Skeletal muscle cell (primary cell): ENCODE measurements around the gene DPP6.

Experiments
- DNase-seq: peaks from one replicate; pipeline ENCODE4 v3.0.0-alpha.2; 2010; ENCODE audit warnings: low read depth
- H3K4me3 ChIP-seq: 2 replicates; pipeline ENCODE4 v1.5.1; 2011; ENCODE audit warnings: low read depth, mild to moderate bottlenecking, control low read depth, low read length, moderate library complexity

The DPP6 gene

GRCh38 chr7:154431045-154431444 lies 378.8 kb downstream of the DPP6 start:
- H3K4me3 ChIP-seq: no peak overlapping the region
- no peak for DNase-seq

GRCh38 chr7:154433632-154434598 lies 381.7 kb downstream of the DPP6 start:
- DNase-seq: no peak
- no peak overlapping the region for H3K4me3 ChIP-seq

- DNase-seq: no peak
Measured at GRCh38 chr7:154436560-154436959, 384.4 kb downstream of the DPP6 start.

GRCh38 chr7:154437234-154437633 lies 385.0 kb downstream of the DPP6 start:
- H3K4me3 ChIP-seq: no peak overlapping the region
- no peak for DNase-seq

More at GRCh38 chr7:154436560-154436959, 384.4 kb downstream of the DPP6 start:
- no peak overlapping the region for H3K4me3 ChIP-seq

GRCh38 chr7:154438571-154439367 lies 386.6 kb downstream of the DPP6 start:
- no peak for DNase-seq
- H3K4me3 ChIP-seq: no peak overlapping the region

- no peak overlapping the region for H3K4me3 ChIP-seq
- no peak for DNase-seq
Measured at GRCh38 chr7:154440058-154440457, 387.9 kb downstream of the DPP6 start.

- no peak overlapping the region for H3K4me3 ChIP-seq
- DNase-seq: no peak
Measured at GRCh38 chr7:154440651-154441050, 388.5 kb downstream of the DPP6 start.

GRCh38 chr7:154441811-154442210 lies 389.6 kb downstream of the DPP6 start:
- no peak for DNase-seq
- H3K4me3 ChIP-seq: no peak overlapping the region

GRCh38 chr7:154442939-154443338 lies 390.7 kb downstream of the DPP6 start:
- no peak for DNase-seq
- H3K4me3 ChIP-seq: no peak overlapping the region

GRCh38 chr7:154450451-154450850 lies 398.3 kb downstream of the DPP6 start:
- H3K4me3 ChIP-seq: no peak overlapping the region
- no peak for DNase-seq

- no peak for DNase-seq
- no peak overlapping the region for H3K4me3 ChIP-seq
Measured at GRCh38 chr7:154451480-154452457, 399.6 kb downstream of the DPP6 start.

GRCh38 chr7:154463794-154464193 lies 411.6 kb downstream of the DPP6 start:
- H3K4me3 ChIP-seq: no peak overlapping the region
- DNase-seq: no peak

- DNase-seq: no peak
- no peak overlapping the region for H3K4me3 ChIP-seq
Measured at GRCh38 chr7:154469652-154470051, 417.5 kb downstream of the DPP6 start.

- DNase-seq: no peak
- H3K4me3 ChIP-seq: no peak overlapping the region
Measured at GRCh38 chr7:154472343-154472742, 420.1 kb downstream of the DPP6 start.

- no peak for DNase-seq
- no peak overlapping the region for H3K4me3 ChIP-seq
Measured at GRCh38 chr7:154473360-154473759, 421.2 kb downstream of the DPP6 start.

GRCh38 chr7:154474903-154475520 lies 422.8 kb downstream of the DPP6 start:
- no peak for DNase-seq

GRCh38 chr7:154475864-154476263 lies 423.7 kb downstream of the DPP6 start:
- no peak for DNase-seq
- H3K4me3 ChIP-seq: no peak overlapping the region

More at GRCh38 chr7:154474903-154475520, 422.8 kb downstream of the DPP6 start:
- H3K4me3 ChIP-seq: no peak overlapping the region

GRCh38 chr7:154480817-154481216 lies 428.6 kb downstream of the DPP6 start:
- DNase-seq: no peak
- no peak overlapping the region for H3K4me3 ChIP-seq

GRCh38 chr7:154482863-154483262 lies 430.7 kb downstream of the DPP6 start:
- no peak for DNase-seq

More at GRCh38 chr7:154482863-154483262, 430.7 kb downstream of the DPP6 start:
- H3K4me3 ChIP-seq: no peak overlapping the region
